ENCODE results near the gene RTEL1. TPM values are rescaled to one million over a fixed set of nuclear protein-coding genes. Genes with fewer than 3 reads are reported as not detected.
"Not testable (repeated sequence)": the region's sequence is repeated elsewhere in the genome, so short reads cannot be mapped to it uniquely, and the experiment has no call there.

The RTEL1 gene
- total RNA-seq, 1 donor from 2014 or later: 46.7 TPM

DNA sequence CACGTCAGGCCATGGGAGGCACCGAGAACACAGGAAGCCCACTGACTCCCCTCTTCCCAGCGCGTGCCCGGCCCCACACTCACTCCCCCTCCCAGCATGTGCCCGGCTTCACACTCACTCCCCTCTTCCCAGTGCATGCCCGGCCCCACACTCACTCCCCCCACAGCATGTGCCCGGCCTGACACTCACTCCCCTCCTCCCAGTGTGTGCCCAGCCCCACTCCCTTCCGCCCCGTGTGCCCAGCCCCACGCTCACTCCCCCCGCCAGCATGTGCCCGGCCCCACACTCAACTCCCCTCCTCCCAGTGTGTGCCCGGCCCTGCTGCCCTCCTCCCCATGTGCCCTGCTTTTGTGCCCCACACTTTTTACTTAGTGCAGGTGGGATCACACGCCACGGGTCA lies 9.7 kb downstream of the RTEL1 start:
- no peaks in the 10 kb centered on the region for H3K27me3 Mint-ChIP-seq (ENCODE audit: low read depth)
- DNase-seq (ENCODE audit: low read depth, low spot score): no peak
- no peak overlapping the region for H3K4me3 Mint-ChIP-seq
- TF ChIP-seq, protein P1, sequence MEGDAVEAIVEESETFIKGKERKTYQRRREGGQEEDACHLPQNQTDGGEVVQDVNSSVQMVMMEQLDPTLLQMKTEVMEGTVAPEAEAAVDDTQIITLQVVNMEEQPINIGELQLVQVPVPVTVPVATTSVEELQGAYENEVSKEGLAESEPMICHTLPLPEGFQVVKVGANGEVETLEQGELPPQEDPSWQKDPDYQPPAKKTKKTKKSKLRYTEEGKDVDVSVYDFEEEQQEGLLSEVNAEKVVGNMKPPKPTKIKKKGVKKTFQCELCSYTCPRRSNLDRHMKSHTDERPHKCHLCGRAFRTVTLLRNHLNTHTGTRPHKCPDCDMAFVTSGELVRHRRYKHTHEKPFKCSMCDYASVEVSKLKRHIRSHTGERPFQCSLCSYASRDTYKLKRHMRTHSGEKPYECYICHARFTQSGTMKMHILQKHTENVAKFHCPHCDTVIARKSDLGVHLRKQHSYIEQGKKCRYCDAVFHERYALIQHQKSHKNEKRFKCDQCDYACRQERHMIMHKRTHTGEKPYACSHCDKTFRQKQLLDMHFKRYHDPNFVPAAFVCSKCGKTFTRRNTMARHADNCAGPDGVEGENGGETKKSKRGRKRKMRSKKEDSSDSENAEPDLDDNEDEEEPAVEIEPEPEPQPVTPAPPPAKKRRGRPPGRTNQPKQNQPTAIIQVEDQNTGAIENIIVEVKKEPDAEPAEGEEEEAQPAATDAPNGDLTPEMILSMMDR (conservative IDR thresholded peaks at IDR 0.05): no peak
- H3K9me3 Mint-ChIP-seq: no peaks in the 10 kb centered on the region
- no peaks in the 10 kb centered on the region for H3K4me1 Mint-ChIP-seq
- H3K27ac Mint-ChIP-seq (ENCODE audit: unreplicated experiment): no peak overlapping the region
- peaks cover 3% of the 10 kb centered on the region for H3K36me3 Mint-ChIP-seq (ENCODE audit: low read depth)

- Mint-ChIP-seq H3K9me3 (no peaks in the 10 kb centered on the region), H3K27ac (ENCODE audit: unreplicated experiment) (no peak overlapping the region), H3K4me3 (no peak overlapping the region), H3K4me1 (no peaks in the 10 kb centered on the region), H3K36me3 (ENCODE audit: low read depth) (peaks cover 3% of the 10 kb centered on the region), H3K27me3 (ENCODE audit: low read depth) (no peaks in the 10 kb centered on the region)
- no peak for DNase-seq (ENCODE audit: low read depth, low spot score)
- TF ChIP-seq, protein P1 (conservative IDR thresholded peaks at IDR 0.05): no peak
These were observed 10.2 kb downstream of the RTEL1 start for GRCh38 chr20:63668351-63668750.

GRCh38 chr20:63671695-63672094 lies 13.6 kb downstream of the RTEL1 start:
- H3K27ac Mint-ChIP-seq (ENCODE audit: unreplicated experiment); H3K36me3 Mint-ChIP-seq (ENCODE audit: low read depth); H3K4me1 Mint-ChIP-seq; H3K9me3 Mint-ChIP-seq; H3K4me3 Mint-ChIP-seq; H3K27me3 Mint-ChIP-seq (ENCODE audit: low read depth); DNase-seq (ENCODE audit: low read depth, low spot score): not testable (repeated sequence)

DNA sequence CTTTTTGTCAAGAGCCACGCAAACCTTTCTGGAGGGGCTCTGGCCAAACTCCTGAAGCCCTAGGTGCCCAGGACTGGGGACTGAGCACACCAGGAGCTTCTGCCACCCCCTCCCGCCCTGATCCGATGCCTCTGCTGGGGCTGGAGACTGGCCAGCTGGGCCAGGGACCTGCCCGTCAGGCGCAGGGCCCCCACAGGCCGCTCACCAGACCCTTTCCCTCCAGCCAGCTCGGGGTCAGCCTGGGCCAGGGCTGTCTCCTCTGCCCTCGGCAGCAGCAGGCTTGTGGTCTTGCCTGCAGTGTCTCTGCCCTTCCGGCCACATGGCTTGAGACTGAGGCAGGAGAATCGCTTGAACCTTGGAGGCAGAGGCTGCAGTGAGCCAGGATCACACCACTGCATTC lies 14.6 kb downstream of the RTEL1 start:
- Mint-ChIP-seq H3K9me3 (no peaks in the 10 kb centered on the region), H3K27me3 (ENCODE audit: low read depth) (no peaks in the 10 kb centered on the region), H3K4me1 (no peaks in the 10 kb centered on the region), H3K4me3 (no peak overlapping the region), H3K36me3 (ENCODE audit: low read depth) (peaks cover 6% of the 10 kb centered on the region), H3K27ac (ENCODE audit: unreplicated experiment) (no peak overlapping the region)
- no peak for DNase-seq (ENCODE audit: low read depth, low spot score)
- TF ChIP-seq, protein P1 (conservative IDR thresholded peaks at IDR 0.05): no peak

- no peaks in the 10 kb centered on the region for H3K27me3 Mint-ChIP-seq (ENCODE audit: low read depth)
- H3K4me1 Mint-ChIP-seq: no peaks in the 10 kb centered on the region
- peaks cover 12% of the 10 kb centered on the region for H3K36me3 Mint-ChIP-seq (ENCODE audit: low read depth)
- TF ChIP-seq, protein P1 (conservative IDR thresholded peaks at IDR 0.05): no peak
- H3K9me3 Mint-ChIP-seq: no peaks in the 10 kb centered on the region
- H3K27ac Mint-ChIP-seq (ENCODE audit: unreplicated experiment): peak overlapping the region; percentile 35
- no peak for DNase-seq (ENCODE audit: low read depth, low spot score)
- H3K4me3 Mint-ChIP-seq: no peak overlapping the region
These were observed 15.8 kb downstream of the RTEL1 start for GRCh38 chr20:63673951-63674350.

DNA sequence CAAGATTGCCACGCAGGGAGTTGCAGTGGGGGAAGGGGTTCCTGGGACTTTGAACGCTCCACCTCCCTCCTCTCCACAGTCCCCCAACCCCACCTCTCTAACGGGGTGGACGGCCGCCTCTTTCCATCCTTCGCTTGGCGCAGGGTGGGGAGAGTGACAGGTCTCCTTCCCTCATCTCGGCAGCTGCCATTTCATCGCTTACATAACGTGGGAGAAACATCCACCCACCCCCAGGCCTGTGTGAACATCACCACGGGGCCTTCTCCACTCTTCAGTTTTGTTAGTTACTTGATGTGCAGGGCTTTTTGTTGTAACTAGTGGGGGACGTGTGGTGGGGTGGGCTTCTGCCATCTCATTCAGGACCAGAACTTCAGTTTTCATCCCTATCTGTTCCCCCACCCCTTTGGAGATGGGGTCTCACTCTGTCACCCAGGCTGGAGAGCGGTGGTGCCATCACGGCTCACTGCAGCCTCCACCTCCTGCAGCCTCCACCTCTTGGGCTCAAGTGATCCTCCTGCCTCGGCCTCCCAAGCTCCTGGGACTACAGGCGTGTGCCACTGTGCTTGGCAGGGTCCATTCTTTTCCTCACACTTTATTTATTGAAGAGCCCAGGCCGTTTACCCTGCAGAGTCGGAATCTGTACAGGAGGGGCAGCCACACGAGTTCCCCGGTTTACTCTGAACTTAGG lies 17.7 kb downstream of the RTEL1 start:
- Mint-ChIP-seq H3K4me1 (no peaks in the 10 kb centered on the region), H3K4me3 (no peak overlapping the region), H3K27ac (ENCODE audit: unreplicated experiment) (no peak overlapping the region), H3K36me3 (ENCODE audit: low read depth) (peaks cover 8% of the 10 kb centered on the region), H3K9me3 (no peaks in the 10 kb centered on the region), H3K27me3 (ENCODE audit: low read depth) (no peaks in the 10 kb centered on the region)
- TF ChIP-seq, protein P1 (conservative IDR thresholded peaks at IDR 0.05): no peak
- no peak for DNase-seq (ENCODE audit: low read depth, low spot score)
